Measurements from ENCODE around the gene TAS2R60.

TAS2R60 gene

GRCh38 chr7:143492799-143493739 is 49.8 kb downstream of the TAS2R60 start:
- Histone ChIP-seq H3K36me3 (ENCODE audit: control insufficient read depth, insufficient read depth, low read length) (no peaks in the 10 kb centered on the region), H3K27ac (ENCODE audit: low read depth, low read length) (no peak overlapping the region), H3K27me3 (ENCODE audit: control insufficient read depth, insufficient read depth, low read length) (no peaks in the 10 kb centered on the region), H3K4me3 (ENCODE audit: low read depth, low read length) (no peak overlapping the region), H3K9ac (ENCODE audit: low read depth, low read length) (no peak overlapping the region), H3K9me3 (ENCODE audit: control insufficient read depth, insufficient read depth, low read length) (no peaks in the 10 kb centered on the region), H3K4me1 (ENCODE audit: control insufficient read depth, insufficient read depth, low read length) (no peaks in the 10 kb centered on the region; the same call in 1 of the 2 replicates)

- no peaks in the 10 kb centered on the region for H3K27me3 ChIP-seq (ENCODE audit: control insufficient read depth, insufficient read depth, low read length)
- no peak overlapping the region for H3K4me3 ChIP-seq (ENCODE audit: low read depth, low read length)
- H3K36me3 ChIP-seq (ENCODE audit: control insufficient read depth, insufficient read depth, low read length), result no peaks in the 10 kb centered on the region
- no peaks in the 10 kb centered on the region for H3K9me3 ChIP-seq (ENCODE audit: control insufficient read depth, insufficient read depth, low read length)
- H3K9ac ChIP-seq (ENCODE audit: low read depth, low read length), result no peak overlapping the region
- H3K27ac ChIP-seq (ENCODE audit: low read depth, low read length), result no peak overlapping the region
- H3K4me1 ChIP-seq (ENCODE audit: control insufficient read depth, insufficient read depth, low read length), result no peaks in the 10 kb centered on the region; the same call in 1 of the 2 replicates
Measured at GRCh38 chr7:143493751-143494150, 50.5 kb downstream of the TAS2R60 start.
